SJCRH30 (cell line): ENCODE data around the gene TUG1. TPM values are rescaled to one million over a fixed set of nuclear protein-coding genes. Genes with fewer than 3 reads are reported as not detected.

Experiments used
- DNase-seq, 2 experiments: peaks; one replicate each; pipeline ENCODE4 v3.0.0-alpha.2; 2015 to 2020
- H3K27ac ChIP-seq: fragments of 250-450 bp; sonication (Bioruptor Pico); 2 replicates; pipeline ENCODE4 v1.5.1; 2020; ENCODE audit warnings: mild to moderate bottlenecking, moderate library complexity
- H3K27me3 ChIP-seq: fragments of 250-450 bp; sonication (Bioruptor Pico); 2 replicates; pipeline ENCODE4 v1.5.1; 2020; ENCODE audit warnings: mild to moderate bottlenecking, moderate library complexity
- H3K36me3 ChIP-seq: fragments of 250-450 bp; sonication (Bioruptor Pico); 2 replicates; pipeline ENCODE4 v1.5.1; 2020; ENCODE audit warnings: mild to moderate bottlenecking, moderate library complexity
- H3K4me1 ChIP-seq: fragments of 250-450 bp; sonication (Bioruptor Pico); 2 replicates; pipeline ENCODE4 v1.5.1; 2020; ENCODE audit warnings: mild to moderate bottlenecking, moderate library complexity
- H3K4me3 ChIP-seq: fragments of 250-450 bp; sonication (Bioruptor Pico); 2 replicates; pipeline ENCODE4 v1.5.1; 2020; ENCODE audit warnings: mild to moderate bottlenecking, moderate library complexity
- H3K9me3 ChIP-seq: fragments of 250-450 bp; sonication (Bioruptor Pico); replicated peaks from 2 replicates; pipeline ENCODE4 v1.5.1; 2020; ENCODE audit warnings: mild to moderate bottlenecking, moderate library complexity
- total RNA-seq: library from RNA; depleted of rRNA; stranded (reverse); fragments of >200 nt; shearing (Covaris generic); gene quantifications from 2 replicates; pipeline ENCODE4 v1.2.3, GENCODE V29; 2014; rRNA removed

Gene TUG1
- total RNA-seq, result 60.1 and 73.0 TPM in 2 replicates

DNA sequence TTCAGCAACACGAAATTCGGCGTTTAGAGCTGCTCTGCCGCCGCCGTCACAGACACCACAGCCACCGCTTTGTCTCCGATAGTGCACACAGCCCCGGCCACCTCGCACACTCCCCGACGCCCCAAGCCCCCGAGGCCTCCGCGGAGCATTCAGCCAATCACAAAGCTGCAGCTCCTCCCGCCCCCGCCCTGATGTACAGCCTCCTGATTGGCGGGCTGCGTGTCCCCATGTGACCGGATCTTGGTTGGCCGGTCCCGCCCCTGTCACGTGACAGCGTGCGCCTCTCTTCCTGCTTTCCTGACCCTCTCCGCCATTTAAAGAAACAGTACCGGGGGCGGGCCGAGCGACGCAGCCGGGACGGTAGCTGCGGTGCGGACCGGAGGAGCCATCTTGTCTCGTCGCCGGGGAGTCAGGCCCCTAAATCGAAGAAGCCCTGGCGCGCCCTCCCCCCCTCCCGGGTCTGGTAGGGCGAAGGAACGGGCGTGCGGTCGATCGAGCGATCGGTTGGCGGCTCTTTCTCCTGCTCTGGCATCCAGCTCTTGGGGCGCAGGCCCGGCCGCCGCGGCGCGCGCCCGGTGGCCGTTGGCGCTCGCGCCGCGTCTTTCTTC lies at the start of gene TUG1:
TSS of gene TUG1 (plus strand) at position 342 of the 608 bp plus-strand sequence.
- peaks cover 10% of the 10 kb centered on the region for H3K4me1 ChIP-seq
- no peaks in the 10 kb centered on the region for H3K9me3 ChIP-seq
- H3K36me3 ChIP-seq, result peaks cover 55% of the 10 kb centered on the region
- peak; percentile 97 to 98 for DNase-seq
- peak within 1 kb of the TSS; percentile 84 for H3K27ac ChIP-seq
- peak within 1 kb of the TSS; percentile 85 for H3K4me3 ChIP-seq
- no peaks in the 10 kb centered on the region for H3K27me3 ChIP-seq

GRCh38 chr22:30919973-30920372 lies 49.1 kb upstream of the TUG1 start:
- Histone ChIP-seq H3K36me3 (no peaks in the 10 kb centered on the region), H3K4me3 (no peak overlapping the region), H3K9me3 (no peaks in the 10 kb centered on the region), H3K4me1 (no peaks in the 10 kb centered on the region; the same call in 1 of the 2 replicates), H3K27ac (no peak overlapping the region), H3K27me3 (no peaks in the 10 kb centered on the region)
- DNase-seq, result no peak

DNA sequence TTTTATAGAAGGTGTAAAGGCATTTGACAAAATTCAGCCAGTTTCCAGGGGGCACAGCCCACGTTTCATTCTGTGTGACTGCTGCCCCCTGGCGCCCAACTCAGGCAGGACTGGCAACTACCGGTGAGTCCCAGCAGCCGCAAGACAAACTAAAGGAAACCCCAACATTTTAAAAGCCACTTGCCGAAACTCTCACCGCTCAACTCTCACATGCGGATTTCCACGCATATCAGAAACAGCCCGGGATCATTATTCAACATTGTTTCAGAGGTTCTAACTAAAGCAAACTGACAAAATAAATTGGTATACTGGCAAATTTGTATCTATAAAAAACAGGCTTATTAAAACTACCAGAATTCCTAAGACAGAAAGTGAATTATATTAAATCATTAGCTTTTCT lies 48.7 kb upstream of the TUG1 start:
- no peaks in the 10 kb centered on the region; the same call in 1 of the 2 replicates for H3K4me1 ChIP-seq
- H3K27ac ChIP-seq, result no peak overlapping the region
- peak; percentile 62 to 77 for DNase-seq
- no peaks in the 10 kb centered on the region for H3K36me3 ChIP-seq
- H3K4me3 ChIP-seq, result no peak overlapping the region
- no peaks in the 10 kb centered on the region for H3K9me3 ChIP-seq
- no peaks in the 10 kb centered on the region for H3K27me3 ChIP-seq

DNA sequence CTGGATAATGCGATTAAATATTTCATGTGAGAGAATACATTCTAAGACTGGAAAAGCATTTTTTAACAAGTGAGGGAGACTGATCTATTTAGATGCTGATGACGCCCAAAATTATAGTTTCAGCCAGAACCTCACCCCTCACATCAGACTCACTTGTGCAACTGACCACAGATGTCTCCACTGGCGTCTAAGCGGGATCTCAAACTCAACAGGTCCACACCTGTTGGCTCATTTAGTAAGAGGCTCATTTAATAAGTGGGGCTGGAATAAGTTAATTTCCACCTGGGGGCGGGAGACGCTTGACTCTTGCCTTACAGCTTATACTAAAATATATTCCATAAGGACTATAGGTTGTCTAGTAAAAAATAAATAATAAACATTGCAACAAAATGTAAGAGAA lies 48.0 kb upstream of the TUG1 start:
- no peak for DNase-seq
- Histone ChIP-seq H3K36me3 (no peaks in the 10 kb centered on the region), H3K27me3 (no peaks in the 10 kb centered on the region), H3K27ac (no peak overlapping the region), H3K4me3 (no peak overlapping the region), H3K9me3 (no peaks in the 10 kb centered on the region), H3K4me1 (no peaks in the 10 kb centered on the region; the same call in 1 of the 2 replicates)

DNA sequence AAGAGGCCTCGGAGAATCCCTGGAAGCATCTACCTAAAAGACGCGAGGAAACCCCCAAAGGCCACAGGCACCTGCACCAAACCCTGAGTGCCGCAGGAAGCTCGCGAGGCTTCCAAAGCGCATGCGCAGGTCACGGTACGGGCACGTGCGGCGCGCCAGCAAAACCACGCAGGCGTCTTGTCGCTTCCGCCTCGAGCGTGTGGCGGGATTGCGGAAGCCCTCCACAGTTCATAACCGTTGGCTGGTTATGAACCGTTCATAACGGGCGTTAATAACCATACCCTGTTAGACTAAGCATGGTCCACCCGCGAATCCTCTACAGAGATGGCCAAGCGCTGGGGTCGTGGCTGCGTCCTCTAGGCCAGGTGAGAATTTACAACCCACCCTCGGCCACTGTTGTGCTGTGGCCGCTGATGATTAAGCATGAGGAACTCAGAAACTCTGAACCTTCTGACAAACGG lies 46.9 kb upstream of the TUG1 start:
- no peaks in the 10 kb centered on the region for H3K27me3 ChIP-seq
- DNase-seq, result no peak
- no peak overlapping the region for H3K4me3 ChIP-seq
- H3K4me1 ChIP-seq, result no peaks in the 10 kb centered on the region; the same call in 1 of the 2 replicates
- H3K36me3 ChIP-seq, result peaks cover 3% of the 10 kb centered on the region; the same call in 1 of the 2 replicates
- no peaks in the 10 kb centered on the region for H3K9me3 ChIP-seq
- no peak overlapping the region for H3K27ac ChIP-seq

DNA sequence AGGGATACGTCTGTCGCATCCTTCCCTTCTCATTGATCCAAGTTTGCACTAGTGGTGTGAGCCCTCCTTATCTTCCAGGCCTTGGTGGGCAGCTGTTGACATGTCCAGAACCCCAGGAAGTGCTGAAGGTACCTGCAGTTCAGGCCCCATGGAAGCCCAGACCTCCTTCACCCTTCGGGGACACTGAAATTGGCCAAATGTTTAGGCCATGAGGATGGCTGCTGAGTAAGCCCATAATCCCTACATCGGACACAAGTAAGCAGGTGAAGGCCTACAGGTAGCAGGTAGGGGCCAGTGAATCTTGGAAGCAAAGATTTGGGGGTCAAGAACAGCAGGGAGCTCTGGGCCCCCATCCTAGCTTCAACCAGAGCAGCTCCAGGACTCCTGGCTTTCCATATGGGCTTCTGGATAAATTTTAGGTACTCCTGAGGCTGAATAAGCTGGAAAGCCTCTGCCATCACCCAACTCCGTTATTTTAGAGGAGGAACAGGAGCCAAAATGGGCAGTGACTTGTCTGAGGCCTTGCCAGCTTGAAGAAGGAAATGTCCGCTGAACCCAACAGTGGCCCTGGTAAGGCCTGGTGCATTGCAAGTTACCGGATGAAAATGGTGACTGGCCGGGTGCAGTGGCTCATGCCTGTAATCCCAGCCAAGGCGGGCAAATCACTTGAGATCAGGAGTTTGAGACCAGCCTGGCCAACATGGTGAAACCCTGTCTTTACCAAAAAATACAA lies 45.7 kb upstream of the TUG1 start:
- Histone ChIP-seq H3K27ac (no peak overlapping the region), H3K4me3 (no peak overlapping the region), H3K36me3 (peaks cover 9% of the 10 kb centered on the region; the same call in 1 of the 2 replicates), H3K9me3 (no peaks in the 10 kb centered on the region), H3K27me3 (no peaks in the 10 kb centered on the region), H3K4me1 (no peaks in the 10 kb centered on the region; the same call in 1 of the 2 replicates)
- DNase-seq, result no peak

GRCh38 chr22:30925667-30926066 lies 43.4 kb upstream of the TUG1 start:
- H3K4me3 ChIP-seq, result no peak overlapping the region
- no peaks in the 10 kb centered on the region for H3K9me3 ChIP-seq
- DNase-seq, result no peak
- H3K4me1 ChIP-seq, result no peaks in the 10 kb centered on the region; the same call in 1 of the 2 replicates
- peaks cover 25% of the 10 kb centered on the region for H3K36me3 ChIP-seq
- H3K27me3 ChIP-seq, result no peaks in the 10 kb centered on the region
- no peak overlapping the region for H3K27ac ChIP-seq

GRCh38 chr22:30926706-30927105 lies 42.4 kb upstream of the TUG1 start:
- Histone ChIP-seq H3K4me3 (no peak overlapping the region), H3K36me3 (peaks cover 31% of the 10 kb centered on the region), H3K27ac (no peak overlapping the region), H3K9me3 (no peaks in the 10 kb centered on the region), H3K27me3 (no peaks in the 10 kb centered on the region), H3K4me1 (no peaks in the 10 kb centered on the region)
- no peak for DNase-seq

- H3K4me1 ChIP-seq, result no peaks in the 10 kb centered on the region
- H3K36me3 ChIP-seq, result peaks cover 35% of the 10 kb centered on the region
- no peak for DNase-seq
- H3K9me3 ChIP-seq, result no peaks in the 10 kb centered on the region
- H3K27ac ChIP-seq, result no peak overlapping the region
- H3K27me3 ChIP-seq, result no peaks in the 10 kb centered on the region
- no peak overlapping the region for H3K4me3 ChIP-seq
Observed at GRCh38 chr22:30927806-30928205, 41.3 kb upstream of the TUG1 start.

DNA sequence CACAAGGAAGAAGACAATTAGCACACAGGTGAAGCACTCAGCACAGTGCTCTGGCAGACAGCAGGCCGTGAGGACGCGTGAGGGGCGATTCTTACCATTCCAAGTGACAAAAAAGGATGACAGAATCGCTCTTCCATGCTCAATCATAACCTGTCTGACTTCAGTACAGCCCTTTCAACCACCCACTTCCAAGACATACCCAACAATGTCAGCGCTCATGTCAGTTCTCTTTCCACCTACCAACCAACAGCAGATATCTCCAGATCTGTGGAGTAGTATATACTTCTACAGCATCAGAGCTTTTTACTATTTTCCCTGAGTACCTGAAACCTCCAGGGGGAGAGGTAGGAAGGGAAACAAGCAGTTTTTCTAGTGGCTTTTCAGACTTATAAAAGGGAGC lies 40.7 kb upstream of the TUG1 start:
- Histone ChIP-seq H3K9me3 (no peaks in the 10 kb centered on the region), H3K27me3 (no peaks in the 10 kb centered on the region), H3K36me3 (peaks cover 41% of the 10 kb centered on the region), H3K27ac (no peak overlapping the region), H3K4me1 (no peaks in the 10 kb centered on the region), H3K4me3 (no peak overlapping the region)
- DNase-seq, result no peak

- no peaks in the 10 kb centered on the region for H3K27me3 ChIP-seq
- no peak for DNase-seq
- H3K36me3 ChIP-seq, result peaks cover 57% of the 10 kb centered on the region
- H3K27ac ChIP-seq, result no peak overlapping the region
- H3K4me1 ChIP-seq, result no peaks in the 10 kb centered on the region
- no peaks in the 10 kb centered on the region for H3K9me3 ChIP-seq
- no peak overlapping the region for H3K4me3 ChIP-seq
Observed at GRCh38 chr22:30930228-30930627, 38.8 kb upstream of the TUG1 start.

DNA sequence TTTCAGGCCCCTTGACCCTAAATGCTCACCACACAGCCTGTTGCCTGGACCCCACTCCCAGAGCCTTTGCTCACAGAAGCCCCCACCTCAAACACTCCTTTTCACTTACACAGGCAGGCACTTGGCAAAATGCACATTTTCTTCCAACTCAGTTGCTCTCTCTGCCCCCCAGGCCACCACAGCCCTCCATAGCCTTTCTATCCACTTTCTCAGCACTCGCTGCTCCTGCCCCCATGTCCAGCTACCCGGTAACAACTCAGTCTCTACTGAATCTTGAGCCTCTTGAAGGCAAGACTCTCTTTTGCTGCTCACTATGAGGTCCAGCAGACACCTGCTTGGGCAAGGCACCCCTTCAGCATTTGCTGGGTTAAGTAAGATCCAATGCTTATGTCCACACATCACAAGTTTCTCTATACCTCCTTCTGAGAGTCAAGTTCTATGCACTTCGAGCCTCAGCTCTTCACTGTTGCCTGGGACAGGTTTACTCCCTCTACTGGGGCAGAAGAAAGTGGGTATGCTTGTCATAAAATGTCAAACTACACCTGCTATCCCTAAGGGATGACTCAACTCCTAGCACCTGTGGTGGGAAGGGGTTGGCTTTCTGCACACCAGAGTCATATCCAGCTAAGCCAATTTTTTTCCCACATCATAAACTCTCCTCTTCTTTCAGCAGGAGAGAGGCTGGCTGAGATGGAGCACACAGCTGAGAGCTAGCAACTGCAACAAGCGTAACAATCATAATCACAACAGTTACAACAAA lies 37.3 kb upstream of the TUG1 start:
- H3K4me3 ChIP-seq, result no peak overlapping the region
- DNase-seq, result peak in 1 of 2 experiments; percentile 18

DNA sequence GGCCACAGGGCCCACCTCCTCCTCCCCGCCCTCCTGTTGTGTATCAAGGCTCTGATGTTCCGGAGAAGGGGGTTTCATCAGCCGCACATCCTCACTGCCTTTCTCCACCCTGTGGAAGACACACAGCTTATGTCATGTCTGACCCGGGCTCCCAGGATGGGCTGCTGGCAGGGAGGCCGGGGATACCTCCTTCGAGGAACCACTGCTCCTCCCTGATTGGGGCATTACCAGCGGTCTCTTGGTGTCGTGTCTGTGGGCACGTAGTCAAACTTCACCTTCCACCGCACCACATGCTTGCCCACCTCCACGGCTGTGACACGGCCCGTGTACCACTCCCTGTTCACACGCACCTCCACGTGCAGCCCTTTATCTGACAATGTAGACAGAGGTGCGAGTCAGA lies 36.4 kb upstream of the TUG1 start:
- Histone ChIP-seq H3K4me3 (no peak overlapping the region), H3K27me3 (no peaks in the 10 kb centered on the region), H3K4me1 (no peaks in the 10 kb centered on the region), H3K9me3 (no peaks in the 10 kb centered on the region), H3K36me3 (peaks cover 72% of the 10 kb centered on the region), H3K27ac (0 out of 2 replicates have a peak overlapping the region, but pooled peaks have one; percentile 17)
- DNase-seq, result no peak

More for the DNA sequence above, 37.3 kb upstream of the TUG1 start:
- no peak overlapping the region for H3K27ac ChIP-seq
- no peaks in the 10 kb centered on the region for H3K27me3 ChIP-seq
- peaks cover 72% of the 10 kb centered on the region for H3K36me3 ChIP-seq
- H3K9me3 ChIP-seq, result no peaks in the 10 kb centered on the region
- H3K4me1 ChIP-seq, result no peaks in the 10 kb centered on the region

- Histone ChIP-seq H3K9me3 (no peaks in the 10 kb centered on the region), H3K27ac (no peak overlapping the region), H3K4me1 (no peaks in the 10 kb centered on the region), H3K27me3 (no peaks in the 10 kb centered on the region), H3K36me3 (peaks cover 78% of the 10 kb centered on the region), H3K4me3 (no peak overlapping the region)
- DNase-seq, result no peak
Observed at GRCh38 chr22:30933457-30933856, 35.6 kb upstream of the TUG1 start.

DNA sequence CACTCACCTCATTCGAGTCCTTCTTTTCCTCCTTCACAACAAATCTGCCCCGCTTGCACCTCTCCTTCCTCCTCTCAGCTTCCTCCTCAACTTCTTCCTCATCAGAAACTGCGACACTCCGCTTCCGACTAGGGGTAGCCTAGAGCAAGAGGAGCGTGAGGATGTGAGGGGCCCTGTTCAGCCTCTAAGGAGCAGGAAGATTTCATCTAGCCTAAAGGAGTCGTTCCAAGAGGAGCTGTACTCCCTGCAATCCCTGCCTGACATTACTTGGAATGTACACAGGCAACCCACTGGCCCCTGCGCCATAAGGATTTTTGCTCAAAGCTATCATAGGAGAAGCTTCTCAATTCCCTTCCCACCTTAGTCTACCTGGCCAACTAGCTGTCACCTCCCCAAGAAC lies 35.0 kb upstream of the TUG1 start:
- H3K9me3 ChIP-seq, result no peaks in the 10 kb centered on the region
- H3K4me1 ChIP-seq, result no peaks in the 10 kb centered on the region
- H3K4me3 ChIP-seq, result no peak overlapping the region
- H3K36me3 ChIP-seq, result peaks cover 76% of the 10 kb centered on the region
- H3K27ac ChIP-seq, result no peak overlapping the region
- no peak for DNase-seq
- no peaks in the 10 kb centered on the region for H3K27me3 ChIP-seq
